PC-9 (cell line): ENCODE data around the gene ZSCAN1. TPM values are rescaled to one million over a fixed set of nuclear protein-coding genes. Genes with fewer than 3 reads are reported as not detected.

Experiments
- BruUV-seq: library from RNA; stranded (reverse); fragments of 400-500 nt; replicated peaks from 2 replicates; lab custom pipeline; 2021; lab: Mats Ljungman, UMichigan
- CTCF ChIA-PET: fragments of 300-600 bp; sonication (Branson Sonifier 250); formaldehyde crosslinking; loops from one replicate; lab custom pipeline; 2022; ENCODE audit warnings: antibody characterized with exemption; lab: Charles Lee
- POLR2A ChIA-PET: fragments of 300-600 bp; sonication (Branson Sonifier 250); formaldehyde crosslinking; loops from one replicate; lab custom pipeline; 2022; ENCODE audit warnings: antibody characterized with exemption; ENCODE audit not compliant: unreplicated experiment; lab: Charles Lee
- DNase-seq, 2 experiments: peaks; one replicate each; pipeline versions ENCODE4 v3.0.0 to v3.0.0-alpha.2; 2015 to 2022; ENCODE audit warnings: mixed read lengths in 1 of 2
- H2AFZ ChIP-seq: fragments of 200-600 bp; sonication (generic); 2 replicates; pipeline ENCODE4 v1.8.1; 2017; ENCODE audit warnings: antibody characterized with exemption
- H3F3A ChIP-seq: fragments of 200-600 bp; sonication (generic); 2 replicates; pipeline ENCODE4 v1.8.1; 2017; ENCODE audit warnings: antibody characterized with exemption, mild to moderate bottlenecking, low read depth; ENCODE audit not compliant: insufficient read depth
- H3K27ac ChIP-seq: fragments of 200-600 bp; sonication (generic); 2 replicates; pipeline ENCODE4 v1.6.1; 2016; ENCODE audit warnings: mixed run types
- H3K27me3 ChIP-seq: fragments of 200-600 bp; sonication (generic); 2 replicates; pipeline ENCODE4 v1.6.1; 2016; ENCODE audit warnings: low read depth, mixed run types; ENCODE audit not compliant: insufficient read depth
- H3K36me3 ChIP-seq: fragments of 200-600 bp; sonication (generic); 2 replicates; pipeline ENCODE4 v1.6.1; 2016; ENCODE audit warnings: low read depth, mixed run types
- H3K4me1 ChIP-seq: fragments of 200-600 bp; sonication (generic); replicated peaks from 2 replicates; pipeline ENCODE4 v1.6.1; 2016; ENCODE audit warnings: mixed run types; ENCODE audit not compliant: insufficient read depth
- H3K4me2 ChIP-seq: fragments of 200-600 bp; sonication (generic); 2 replicates; pipeline ENCODE4 v1.6.1; 2017; ENCODE audit warnings: mixed run types
- H3K4me3 ChIP-seq: fragments of 200-600 bp; sonication (generic); 2 replicates; pipeline ENCODE4 v1.6.1; 2016; ENCODE audit warnings: mixed run types
- H3K79me2 ChIP-seq: fragments of 200-600 bp; sonication (generic); 2 replicates; pipeline ENCODE4 v1.6.1; 2017; ENCODE audit warnings: low read depth, mixed run types
- H3K9me2 ChIP-seq: fragments of 200-600 bp; sonication (generic); 2 replicates; pipeline ENCODE4 v1.8.1; 2017; ENCODE audit warnings: mild to moderate bottlenecking; ENCODE audit not compliant: insufficient read depth
- H3K9me3 ChIP-seq: fragments of 200-600 bp; sonication (generic); 2 replicates; pipeline ENCODE4 v1.8.1; 2016; ENCODE audit warnings: low read depth; ENCODE audit not compliant: insufficient read depth
- H4K20me1 ChIP-seq: fragments of 200-600 bp; sonication (generic); 2 replicates; pipeline ENCODE4 v1.8.1; 2017; ENCODE audit not compliant: insufficient read depth
- CTCF ChIP-seq: fragments of 200-600 bp; sonication (generic); conservative IDR thresholded peaks from 2 replicates; pipeline ENCODE4 v1.6.1; 2017; ENCODE audit warnings: mixed run types, antibody characterized with exemption, mild to moderate bottlenecking, moderate library complexity
- EZH2 ChIP-seq: fragments of 200-600 bp; sonication (generic); IDR thresholded peaks from 2 replicates; pipeline ENCODE4 v1.8.0; 2017; ENCODE audit warnings: antibody characterized with exemption, low read depth
- intact Hi-C: fragments of 100-400 bp; cut with micrococcal nuclease; formaldehyde crosslinking; loops from one replicate; pipeline ENCODE4 v1.10.0; 2022; ENCODE audit not compliant: unreplicated experiment
- total RNA-seq: library from RNA; stranded (reverse); gene quantifications from 2 replicates; pipeline ENCODE4 v1.2.3, GENCODE V29; 2021

The ZSCAN1 gene
- total RNA-seq, 1 experiment from 2014 or later: not detected

DNA sequence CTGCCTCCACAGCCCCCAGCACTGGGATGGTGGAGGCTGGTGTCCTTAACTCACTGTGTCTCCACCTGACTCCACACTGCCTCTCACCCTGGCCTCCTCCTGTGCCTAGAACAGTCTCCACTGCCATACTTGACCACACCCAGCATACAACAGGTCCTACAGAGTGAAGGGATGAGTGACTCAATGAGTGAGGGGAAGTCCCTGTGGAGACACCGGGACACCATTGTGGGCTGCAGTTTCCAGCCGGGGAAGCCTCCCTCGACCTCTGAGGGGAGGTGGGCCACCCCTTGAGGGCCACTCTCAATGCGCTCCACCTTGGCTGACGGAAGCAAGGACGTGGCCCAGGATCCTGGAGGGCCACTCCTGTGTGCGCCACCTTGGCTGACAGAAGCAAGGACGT, 22.4 kb downstream of the ZSCAN1 start:
- ChIA-PET POLR2A (no interaction called here), CTCF (no interaction called here)
- TF ChIP-seq EZH2: no peak
- TF ChIP-seq CTCF: no peak
- no peak for DNase-seq
- Histone ChIP-seq H3K4me3 (no peak overlapping the region), H3F3A (no peaks in the 10 kb centered on the region), H3K27ac (no peak overlapping the region), H3K27me3 (peaks cover 38% of the 10 kb centered on the region), H3K79me2 (no peaks in the 10 kb centered on the region), H3K9me3 (peaks cover 26% of the 10 kb centered on the region), H3K4me2 (no peak overlapping the region), H3K4me1 (no peaks in the 10 kb centered on the region), H2AFZ (no peak overlapping the region), H4K20me1 (no peaks in the 10 kb centered on the region), H3K36me3 (no peaks in the 10 kb centered on the region), H3K9me2 (no peaks in the 10 kb centered on the region)
- intact Hi-C loops: no loop called here
- BruUV-seq: no TSS peak

DNA sequence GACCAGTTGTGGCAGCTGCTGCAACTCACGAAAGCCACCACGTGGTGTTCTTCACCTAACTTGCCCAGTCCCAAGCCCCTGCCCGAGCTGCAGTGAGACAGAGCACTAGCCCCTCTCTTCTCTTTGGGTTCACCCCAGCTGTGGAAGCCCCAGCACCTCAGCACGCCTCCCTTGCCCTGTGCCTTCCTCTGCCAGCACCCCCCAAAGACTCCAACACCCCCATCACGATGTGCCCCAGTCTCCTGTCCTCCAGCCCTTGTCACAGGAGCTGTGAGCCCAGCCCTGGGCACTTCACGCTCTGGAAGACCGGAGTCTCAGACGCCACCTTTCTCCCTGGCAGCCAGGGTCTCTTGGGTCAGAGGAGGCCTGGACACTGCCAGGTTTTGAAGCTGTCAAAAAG, 23.0 kb downstream of the ZSCAN1 start:
- H3K4me2 ChIP-seq: no peak overlapping the region
- TF ChIP-seq EZH2 (no peak), CTCF (no peak)
- H4K20me1 ChIP-seq: no peaks in the 10 kb centered on the region
- POLR2A ChIA-PET: no interaction called here
- no peak overlapping the region for H2AFZ ChIP-seq
- CTCF ChIA-PET: no interaction called here
- H3K27me3 ChIP-seq: peaks cover 33% of the 10 kb centered on the region
- no peak overlapping the region for H3K27ac ChIP-seq
- intact Hi-C loops: no loop called here
- BruUV-seq: no TSS peak
- no peaks in the 10 kb centered on the region for H3K79me2 ChIP-seq
- H3K4me1 ChIP-seq: no peaks in the 10 kb centered on the region
- H3K9me2 ChIP-seq: no peaks in the 10 kb centered on the region
- no peaks in the 10 kb centered on the region for H3F3A ChIP-seq
- no peak overlapping the region for H3K4me3 ChIP-seq
- peaks cover 24% of the 10 kb centered on the region for H3K9me3 ChIP-seq
- no peak for DNase-seq
- H3K36me3 ChIP-seq: no peaks in the 10 kb centered on the region

DNA sequence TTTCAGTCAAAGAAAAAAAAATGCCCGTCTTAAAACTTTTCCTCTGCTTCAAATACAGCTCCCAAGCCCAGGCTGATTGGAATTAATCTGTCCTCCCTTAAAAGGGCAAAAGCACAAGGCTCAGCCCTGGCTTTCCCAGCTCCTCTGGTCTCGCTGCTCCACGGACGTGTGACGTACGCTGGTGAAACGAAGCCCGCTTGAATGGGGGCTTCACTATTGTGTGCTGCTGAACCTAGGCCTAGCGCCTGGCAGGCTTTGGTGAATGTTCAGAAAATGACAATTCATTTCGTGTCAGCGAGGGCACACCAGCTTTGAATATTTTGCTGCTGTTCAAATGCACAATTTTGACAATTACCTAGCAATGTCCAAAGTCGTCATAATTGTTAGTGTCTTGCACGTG, 24.6 kb downstream of the ZSCAN1 start:
- no TSS peak for BruUV-seq
- H2AFZ ChIP-seq: no peak overlapping the region
- no peaks in the 10 kb centered on the region for H3K36me3 ChIP-seq
- DNase-seq: no peak
- intact Hi-C loops: no loop called here
- no peak for TF ChIP-seq CTCF
- TF ChIP-seq EZH2: no peak
- ChIA-PET POLR2A (no interaction called here), CTCF (no interaction called here)
- H3K79me2 ChIP-seq: no peaks in the 10 kb centered on the region
- peaks cover 18% of the 10 kb centered on the region for H3K27me3 ChIP-seq
- H4K20me1 ChIP-seq: no peaks in the 10 kb centered on the region
- no peaks in the 10 kb centered on the region for H3K4me1 ChIP-seq
- no peaks in the 10 kb centered on the region for H3K9me2 ChIP-seq
- no peak overlapping the region for H3K27ac ChIP-seq
- no peak overlapping the region for H3K4me2 ChIP-seq
- H3K9me3 ChIP-seq: peaks cover 22% of the 10 kb centered on the region
- no peaks in the 10 kb centered on the region for H3F3A ChIP-seq
- H3K4me3 ChIP-seq: no peak overlapping the region
